GM12875 (cell line): ENCODE data around the gene KPTN.

ENCODE experiments used
- H3K4me3 ChIP-seq: one replicate; pipeline ENCODE4 v1.5.1; 2011; ENCODE audit warnings: low read depth, low read length, control low read depth
- CTCF ChIP-seq: IDR thresholded peaks from 2 replicates; pipeline ENCODE4 v1.5.1; 2011; ENCODE audit warnings: low read depth, mild to moderate bottlenecking, control low read depth, inconsistent platforms, low read length, moderate library complexity, borderline replicate concordance; ENCODE audit not compliant: insufficient read depth

Gene KPTN

DNA sequence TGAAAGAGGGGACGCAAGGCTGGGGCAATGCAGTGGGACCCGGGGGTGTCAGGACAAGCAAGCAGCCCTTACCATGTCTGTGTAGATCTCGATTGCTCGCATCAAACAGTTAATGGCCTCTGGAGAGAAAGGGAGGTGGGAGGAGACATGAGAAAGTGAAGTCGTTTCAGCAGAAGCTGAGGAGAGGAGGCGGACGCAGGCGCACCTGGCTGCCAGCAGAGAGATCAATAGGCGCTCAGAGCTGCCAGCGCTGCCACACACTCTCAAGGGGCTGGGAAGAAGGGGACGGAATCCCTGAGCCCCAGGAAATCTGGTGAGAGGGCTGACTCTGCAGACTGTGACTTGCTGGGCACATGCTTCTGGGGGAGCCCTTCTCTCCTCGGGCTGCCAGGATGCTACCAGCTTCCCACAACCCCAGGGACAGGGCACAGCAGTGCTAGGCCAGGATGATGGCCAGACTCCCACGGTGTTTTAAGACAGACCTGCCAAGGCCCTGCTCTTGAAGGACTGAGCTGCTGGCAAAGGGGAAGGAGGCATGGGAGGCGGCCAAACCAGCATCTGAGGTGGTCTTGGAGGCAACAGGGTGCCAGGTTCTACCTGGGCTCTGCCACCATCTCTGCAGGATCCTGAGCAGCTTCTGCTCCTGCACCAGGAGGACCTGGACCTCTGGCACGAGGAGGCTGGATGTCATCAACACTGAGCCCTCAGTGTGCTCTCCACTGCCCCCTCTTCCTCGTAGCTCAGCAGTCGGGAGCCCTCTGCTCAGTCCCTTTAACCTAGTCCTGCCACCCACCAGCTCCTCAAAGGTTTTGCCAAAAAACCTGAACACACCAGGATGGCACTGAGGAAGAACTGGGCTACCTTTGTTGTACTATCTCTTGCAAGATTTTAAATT, 11.7 kb upstream of the KPTN start:
- no peak overlapping the region for H3K4me3 ChIP-seq
- no peak for TF ChIP-seq CTCF

- no peak overlapping the region for H3K4me3 ChIP-seq
- no peak for TF ChIP-seq CTCF
Measured at GRCh38 chr19:47494729-47495128, 10.7 kb upstream of the KPTN start.

- H3K4me3 ChIP-seq, result no peak overlapping the region
- TF ChIP-seq CTCF, result no peak
Measured at GRCh38 chr19:47494211-47494547, 10.2 kb upstream of the KPTN start.

DNA sequence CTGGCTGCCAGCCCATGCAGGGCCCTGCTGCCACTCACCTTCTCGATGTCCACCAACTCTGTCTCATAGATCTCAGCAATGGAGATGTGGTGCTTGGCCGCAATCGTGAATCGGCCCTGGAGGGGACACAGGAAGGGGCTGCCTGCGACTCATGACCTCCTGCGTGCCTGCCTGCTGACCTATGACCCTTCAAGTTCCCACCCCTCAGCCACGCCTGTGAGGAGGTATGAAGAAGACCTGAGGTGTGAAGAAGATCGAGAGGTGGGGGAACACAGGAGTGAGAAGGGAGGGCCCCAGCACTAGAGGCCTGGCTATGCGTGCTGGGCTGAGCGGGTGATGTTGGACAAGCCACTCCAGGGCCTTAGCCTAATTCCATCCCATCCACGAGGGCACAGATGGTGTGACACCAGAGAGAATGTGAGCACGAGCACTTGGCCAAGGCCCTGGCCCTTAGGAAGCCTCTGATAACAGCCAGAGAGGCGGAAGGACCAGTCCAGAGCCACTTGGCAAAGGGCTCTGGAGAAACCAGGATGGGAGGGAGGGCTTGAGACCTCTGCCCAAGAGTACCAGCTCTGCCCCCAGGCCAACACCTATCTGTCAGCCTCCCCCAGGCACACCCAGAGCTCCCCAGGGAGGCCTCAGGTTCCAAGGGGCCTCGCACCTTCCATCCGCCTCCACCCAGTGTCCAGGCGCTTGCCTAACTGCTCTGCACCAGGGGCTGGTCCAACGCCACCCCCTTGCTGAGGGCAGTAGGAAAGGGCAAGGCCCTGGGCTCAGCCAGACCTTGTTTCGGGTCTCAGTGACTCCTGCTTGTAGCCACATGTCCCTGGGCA, 9.6 kb upstream of the KPTN start:
- no peak for TF ChIP-seq CTCF
- H3K4me3 ChIP-seq, result no peak overlapping the region

DNA sequence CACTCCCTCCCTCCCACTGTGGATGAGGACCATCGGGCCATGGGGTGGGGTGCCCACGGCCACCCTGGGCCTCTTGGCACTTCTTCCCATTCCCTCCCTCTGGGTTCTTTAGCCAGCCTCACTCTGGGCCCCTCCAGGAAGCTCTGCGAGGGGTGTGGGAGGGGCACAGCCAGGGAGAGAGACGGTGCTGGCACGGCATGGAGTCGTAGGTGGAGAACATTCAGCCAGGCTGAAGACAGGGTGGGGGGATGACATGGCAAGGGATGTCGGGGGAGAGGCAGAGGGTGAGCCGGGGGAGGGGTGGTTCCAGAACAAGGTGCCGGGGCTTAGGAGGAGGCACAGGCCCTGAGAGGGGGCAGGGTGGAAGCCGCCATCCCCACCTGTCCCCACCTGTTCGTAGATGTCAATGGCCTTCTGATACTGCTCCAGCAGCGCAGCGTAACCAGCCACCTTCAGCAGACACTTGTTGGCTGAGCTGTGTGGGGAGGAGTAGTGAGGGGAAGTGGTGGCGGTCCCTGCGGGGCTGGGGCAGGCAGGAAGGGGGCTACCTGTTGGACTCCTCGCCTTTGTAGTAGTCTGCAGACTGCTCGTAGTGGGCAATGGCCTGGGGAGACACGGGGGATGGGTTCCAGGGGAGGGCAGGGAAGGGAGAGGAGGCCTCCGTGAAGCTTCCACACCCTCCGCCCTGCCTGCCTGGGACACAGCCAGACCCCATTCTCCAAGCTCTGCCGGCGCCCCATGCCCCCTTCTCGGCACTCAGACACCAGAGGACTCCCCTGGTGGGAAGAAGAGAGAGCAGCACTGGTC, 8.8 kb upstream of the KPTN start:
- TF ChIP-seq CTCF, result no peak
- H3K4me3 ChIP-seq, result no peak overlapping the region

DNA sequence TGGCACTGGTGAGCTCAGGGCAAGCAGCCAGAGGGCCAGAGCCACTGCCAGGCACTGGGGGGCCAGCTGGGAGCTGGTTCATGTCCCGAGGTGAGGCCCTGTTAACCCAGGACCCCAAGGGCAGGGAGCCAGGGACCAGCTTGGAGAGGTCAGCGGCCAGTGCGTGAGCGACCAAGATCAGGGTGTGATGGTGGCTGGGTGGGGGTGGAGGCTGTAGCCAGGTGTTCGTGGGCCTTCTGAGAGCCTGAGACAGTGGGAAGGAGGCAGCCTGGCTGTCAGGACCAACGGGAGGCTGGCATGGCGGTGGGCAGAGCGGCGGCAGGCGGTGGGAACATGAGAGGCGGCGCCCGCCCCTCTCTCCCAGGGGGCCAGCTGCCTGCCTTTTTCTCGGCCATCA, 8.1 kb upstream of the KPTN start:
- no peak overlapping the region for H3K4me3 ChIP-seq
- no peak for TF ChIP-seq CTCF
